ENCODE data around the gene NPTX1.
"Not testable (repeated sequence)": the region's sequence is repeated elsewhere in the genome, so short reads cannot be mapped to it uniquely, and the experiment has no call there.

The NPTX1 gene

DNA sequence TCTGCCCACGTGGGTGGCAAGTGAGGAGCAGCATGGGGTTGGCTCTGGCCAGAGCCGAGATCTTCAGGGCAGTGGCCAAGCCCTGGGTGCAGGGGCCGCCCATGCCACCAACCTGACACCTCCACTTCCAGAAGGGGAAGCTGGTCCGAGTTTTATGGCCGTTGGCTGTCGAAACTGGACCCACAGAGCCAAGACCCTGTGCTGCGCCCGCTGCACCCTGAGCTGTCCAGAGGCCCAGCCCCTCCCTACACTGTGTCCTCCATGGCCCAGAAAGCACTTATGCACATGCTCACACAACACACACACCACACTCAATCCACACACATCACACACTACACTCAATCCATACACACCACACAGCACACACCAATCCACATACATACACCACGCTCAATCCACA is 34.4 kb upstream of the NPTX1 start:
- TF ChIP-seq, protein P1, sequence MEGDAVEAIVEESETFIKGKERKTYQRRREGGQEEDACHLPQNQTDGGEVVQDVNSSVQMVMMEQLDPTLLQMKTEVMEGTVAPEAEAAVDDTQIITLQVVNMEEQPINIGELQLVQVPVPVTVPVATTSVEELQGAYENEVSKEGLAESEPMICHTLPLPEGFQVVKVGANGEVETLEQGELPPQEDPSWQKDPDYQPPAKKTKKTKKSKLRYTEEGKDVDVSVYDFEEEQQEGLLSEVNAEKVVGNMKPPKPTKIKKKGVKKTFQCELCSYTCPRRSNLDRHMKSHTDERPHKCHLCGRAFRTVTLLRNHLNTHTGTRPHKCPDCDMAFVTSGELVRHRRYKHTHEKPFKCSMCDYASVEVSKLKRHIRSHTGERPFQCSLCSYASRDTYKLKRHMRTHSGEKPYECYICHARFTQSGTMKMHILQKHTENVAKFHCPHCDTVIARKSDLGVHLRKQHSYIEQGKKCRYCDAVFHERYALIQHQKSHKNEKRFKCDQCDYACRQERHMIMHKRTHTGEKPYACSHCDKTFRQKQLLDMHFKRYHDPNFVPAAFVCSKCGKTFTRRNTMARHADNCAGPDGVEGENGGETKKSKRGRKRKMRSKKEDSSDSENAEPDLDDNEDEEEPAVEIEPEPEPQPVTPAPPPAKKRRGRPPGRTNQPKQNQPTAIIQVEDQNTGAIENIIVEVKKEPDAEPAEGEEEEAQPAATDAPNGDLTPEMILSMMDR (IDR thresholded peaks at IDR 0.05; ENCODE audit: low read depth, low read length): no peak
- H3K4me3 ChIP-seq (ENCODE audit: low read depth, low read length): no peak overlapping the region

DNA sequence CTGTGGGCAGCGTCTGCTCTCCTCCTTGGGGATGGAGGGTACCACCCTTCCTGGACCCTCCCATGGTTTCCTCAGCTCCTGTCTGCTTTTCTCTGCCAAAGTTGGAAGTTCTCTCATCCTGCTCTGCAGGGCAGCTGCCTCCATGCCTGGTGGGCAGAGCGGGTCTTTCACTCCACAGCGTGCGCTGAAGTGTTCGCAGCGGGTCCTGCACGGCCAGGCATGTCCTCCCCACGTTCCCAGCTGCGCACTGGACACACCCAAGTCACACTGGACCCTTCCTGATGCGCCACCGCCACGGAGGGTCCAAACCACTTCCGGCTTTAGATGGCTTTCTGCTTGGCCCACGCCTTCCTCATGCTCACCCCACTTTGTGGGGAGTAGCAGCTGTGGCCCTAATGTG is 33.7 kb upstream of the NPTX1 start:
- TF ChIP-seq, protein P1 (IDR thresholded peaks at IDR 0.05; ENCODE audit: low read depth, low read length): no peak
- no peak overlapping the region for H3K4me3 ChIP-seq (ENCODE audit: low read depth, low read length)

DNA sequence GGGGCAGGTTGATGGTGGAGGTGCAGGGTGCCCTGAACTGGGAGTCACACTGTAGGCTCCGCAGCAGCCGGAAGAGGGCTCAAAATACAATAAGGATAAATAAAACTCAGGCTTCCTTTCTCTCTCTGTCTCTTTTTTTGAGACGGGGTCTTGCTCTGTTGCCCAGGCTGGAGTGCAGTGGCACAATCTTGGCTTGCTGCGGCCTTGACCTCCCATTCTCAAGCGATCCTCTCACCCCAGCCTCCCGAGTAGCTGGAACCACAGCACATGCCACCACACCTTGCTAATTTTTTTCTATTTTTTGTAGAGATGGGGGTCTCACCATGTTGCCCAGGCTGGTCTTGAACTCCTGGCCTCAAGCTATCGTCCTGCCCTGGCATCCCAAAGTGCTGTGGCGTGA is 32.9 kb upstream of the NPTX1 start:
- H3K4me3 ChIP-seq (ENCODE audit: low read depth, low read length): no peak overlapping the region
- TF ChIP-seq, protein P1 (IDR thresholded peaks at IDR 0.05; ENCODE audit: low read depth, low read length): no peak

DNA sequence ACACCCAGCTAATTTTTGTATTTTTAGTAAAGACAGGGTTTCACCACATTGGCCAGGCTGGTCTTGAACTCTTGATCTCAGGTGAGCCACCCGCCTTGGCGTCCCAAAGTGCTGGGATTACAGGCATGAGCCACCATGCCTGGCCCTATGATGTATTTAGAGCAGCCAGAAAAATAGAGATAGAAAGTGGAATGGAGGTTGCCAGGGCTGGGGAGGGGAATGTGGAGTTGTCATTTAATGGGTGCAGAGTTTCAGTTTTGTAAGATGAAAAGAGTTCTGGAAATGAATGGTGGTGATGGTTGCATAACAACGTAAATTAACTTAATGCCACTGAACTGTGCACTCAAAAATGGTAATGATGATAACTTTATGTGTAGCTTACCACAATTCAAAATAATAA is 31.6 kb upstream of the NPTX1 start:
- TF ChIP-seq, protein P1 (IDR thresholded peaks at IDR 0.05; ENCODE audit: low read depth, low read length): no peak

DNA sequence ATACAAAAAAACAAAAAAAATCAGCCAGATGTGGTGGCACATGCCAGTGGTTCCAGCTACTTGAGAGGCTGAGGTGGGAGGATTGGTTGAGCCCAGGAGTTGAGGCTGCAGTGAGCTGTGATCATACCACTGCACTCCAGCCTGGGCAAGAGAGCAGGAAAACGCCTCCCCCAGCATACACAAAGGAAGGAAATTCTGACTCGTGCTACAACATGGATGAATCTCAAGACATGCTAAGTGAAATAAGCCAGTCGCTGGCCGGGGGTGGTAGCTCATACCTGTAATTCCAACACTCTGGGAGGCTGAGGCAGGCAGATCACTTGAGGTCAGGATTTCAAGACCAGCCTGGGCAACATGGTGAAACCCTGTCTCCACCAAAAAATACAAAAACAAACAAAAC is 30.8 kb upstream of the NPTX1 start:
- not testable (repeated sequence) for H3K4me3 ChIP-seq (ENCODE audit: low read depth, low read length)

More for the DNA sequence above, 31.6 kb upstream of the NPTX1 start:
- H3K4me3 ChIP-seq (ENCODE audit: low read depth, low read length): no peak overlapping the region

DNA sequence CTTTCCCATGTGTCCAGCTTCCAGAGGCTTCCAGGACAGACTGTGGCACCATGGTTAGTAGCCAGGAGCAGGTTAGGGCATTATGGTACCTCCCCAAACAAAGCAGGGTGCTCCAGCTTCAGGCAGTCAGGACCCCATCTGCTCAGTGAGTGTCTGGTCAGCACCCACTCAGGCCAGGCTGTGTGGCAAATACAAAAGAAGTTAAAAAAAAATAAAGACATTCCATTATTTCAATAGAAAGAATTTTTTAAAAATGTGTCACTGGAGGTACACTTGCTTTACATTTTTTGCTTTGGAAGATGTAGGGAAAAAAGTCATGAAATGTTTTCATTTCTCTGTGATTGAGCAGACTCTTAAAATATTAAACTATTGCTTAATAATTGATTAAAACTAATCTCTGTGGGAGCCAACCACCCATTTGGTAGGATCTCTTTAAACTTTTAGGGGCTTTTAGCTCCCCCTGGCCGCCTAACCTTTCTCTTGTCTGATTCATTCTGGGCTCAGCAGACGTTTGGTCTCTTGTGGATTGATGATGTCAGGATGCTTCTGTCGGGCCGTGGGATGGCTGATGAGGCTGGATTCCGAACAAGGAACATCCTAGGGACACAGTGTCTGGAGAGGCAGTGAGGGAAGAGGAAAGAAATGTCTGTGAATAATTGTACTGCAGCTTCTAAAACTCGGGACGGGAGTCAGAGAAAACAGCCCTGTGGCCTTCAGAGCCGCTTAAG is 28.4 kb upstream of the NPTX1 start:
- TF ChIP-seq, protein P1 (IDR thresholded peaks at IDR 0.05; ENCODE audit: low read depth, low read length): no peak
- H3K4me3 ChIP-seq (ENCODE audit: low read depth, low read length): no peak overlapping the region

DNA sequence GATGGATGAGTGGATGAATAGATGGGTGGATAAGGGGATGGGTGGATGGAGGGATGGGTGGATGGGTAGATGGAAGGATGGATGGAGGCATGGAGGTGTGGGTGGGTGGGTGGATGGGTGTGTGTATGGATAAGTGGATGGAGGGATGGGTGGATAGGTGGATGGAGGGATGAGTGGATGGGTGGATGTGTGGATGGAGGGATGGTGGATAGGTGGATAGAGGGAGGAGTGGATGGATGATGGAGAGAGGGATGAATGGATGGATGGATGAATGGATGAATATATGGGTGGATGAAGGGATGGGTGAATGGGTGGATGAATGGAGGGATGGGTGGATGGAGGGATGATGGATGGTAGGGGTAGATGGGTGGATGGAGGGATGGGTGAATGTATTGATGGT is 27.5 kb upstream of the NPTX1 start:
- TF ChIP-seq, protein P1 (IDR thresholded peaks at IDR 0.05; ENCODE audit: low read depth, low read length): no peak
- H3K4me3 ChIP-seq (ENCODE audit: low read depth, low read length): no peak overlapping the region

DNA sequence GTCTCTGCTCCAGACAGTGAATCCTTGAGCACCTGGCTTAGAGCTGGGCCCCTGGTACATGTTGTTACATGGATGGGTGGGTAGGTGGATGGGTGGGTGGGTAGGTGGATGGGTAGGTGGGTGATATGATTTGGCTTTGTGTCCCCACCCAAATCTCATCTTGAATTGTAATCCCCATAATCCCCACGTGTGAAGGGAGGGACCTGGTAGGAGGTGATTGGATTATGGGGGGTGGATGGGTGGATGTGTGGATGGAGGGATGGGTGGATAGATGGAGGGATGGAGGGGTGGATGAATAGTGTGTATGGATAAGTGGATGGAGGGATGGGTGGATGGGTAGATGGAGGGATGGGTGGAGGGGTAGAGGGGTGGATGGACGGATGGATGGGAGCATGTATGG is 26.6 kb upstream of the NPTX1 start:
- H3K4me3 ChIP-seq (ENCODE audit: low read depth, low read length): no peak overlapping the region
- TF ChIP-seq, protein P1 (IDR thresholded peaks at IDR 0.05; ENCODE audit: low read depth, low read length): no peak
